Epidermal melanocyte (primary cell): ENCODE results near the gene PCID2.
"Not testable (repeated sequence)": the region's sequence is repeated elsewhere in the genome, so short reads cannot be mapped to it uniquely, and the experiment has no call there.

Source experiments
- DNase-seq: peaks from one replicate; pipeline ENCODE4 v3.0.0; 2011; ENCODE audit warnings: low spot score; ENCODE audit not compliant: insufficient read length

Gene PCID2

GRCh38 chr13:113208421-113209335, at the start of gene PCID2:
PCID2 (minus strand) TSS chr13:113208669; CDS start chr13:113208634, 35 bp downstream.
- peak; percentile 78 for DNase-seq

- DNase-seq, result not testable (repeated sequence)
Measured at GRCh38 chr13:113257908-113258307, 49.4 kb upstream of the PCID2 start.

GRCh38 chr13:113252516-113253095, 44.1 kb upstream of the PCID2 start:
- DNase-seq, result no peak

- no peak for DNase-seq
Measured at GRCh38 chr13:113245849-113246796, 37.7 kb upstream of the PCID2 start.

- no peak for DNase-seq
Measured at GRCh38 chr13:113243847-113244246, 35.4 kb upstream of the PCID2 start.

GRCh38 chr13:113241623-113242022, 33.2 kb upstream of the PCID2 start:
- not testable (repeated sequence) for DNase-seq

- DNase-seq, result no peak
Measured at GRCh38 chr13:113239986-113240385, 31.5 kb upstream of the PCID2 start.

GRCh38 chr13:113239357-113239756, 30.9 kb upstream of the PCID2 start:
- DNase-seq, result no peak

DNA sequence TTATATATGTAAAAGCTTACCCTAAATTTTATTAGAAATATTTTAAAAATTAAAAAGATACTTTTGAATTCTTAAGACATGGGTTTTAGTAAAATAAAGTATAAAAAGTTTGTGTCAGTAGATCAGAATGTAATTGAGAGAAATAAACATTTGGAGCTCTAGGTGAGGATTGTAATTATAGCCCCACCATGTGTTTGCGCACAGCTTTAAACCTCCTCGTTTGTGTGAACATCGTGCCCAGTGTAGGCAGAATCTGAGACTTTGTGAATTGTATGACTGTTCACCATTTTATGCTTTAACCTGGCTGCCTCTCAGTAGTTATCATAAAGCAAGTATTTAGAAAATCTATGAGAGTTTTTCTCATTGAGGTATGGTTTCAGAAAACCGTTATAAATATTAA, 30.1 kb upstream of the PCID2 start:
- DNase-seq, result no peak

DNA sequence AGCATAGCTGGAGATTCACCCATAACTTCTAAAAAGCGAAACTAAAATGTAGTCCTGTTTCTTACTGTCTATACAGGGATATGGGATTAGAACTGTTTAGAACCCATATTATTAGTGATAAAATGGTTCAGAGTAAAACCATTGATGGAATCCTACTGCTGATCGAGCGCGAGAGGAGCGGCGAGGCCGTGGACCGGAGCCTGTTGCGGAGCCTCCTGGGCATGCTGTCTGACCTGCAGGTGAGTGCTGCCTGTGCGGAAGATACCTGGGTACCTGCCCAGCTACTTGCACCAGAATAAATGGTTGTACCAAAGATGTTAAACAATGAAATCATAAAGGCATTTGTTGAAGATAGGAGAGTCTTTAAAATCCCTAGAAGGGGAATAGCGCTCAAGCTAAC, 24.6 kb upstream of the PCID2 start:
- no peak for DNase-seq

GRCh38 chr13:113232208-113233003, 23.9 kb upstream of the PCID2 start:
- no peak for DNase-seq

GRCh38 chr13:113231306-113232207, 23.1 kb upstream of the PCID2 start:
- no peak for DNase-seq

DNA sequence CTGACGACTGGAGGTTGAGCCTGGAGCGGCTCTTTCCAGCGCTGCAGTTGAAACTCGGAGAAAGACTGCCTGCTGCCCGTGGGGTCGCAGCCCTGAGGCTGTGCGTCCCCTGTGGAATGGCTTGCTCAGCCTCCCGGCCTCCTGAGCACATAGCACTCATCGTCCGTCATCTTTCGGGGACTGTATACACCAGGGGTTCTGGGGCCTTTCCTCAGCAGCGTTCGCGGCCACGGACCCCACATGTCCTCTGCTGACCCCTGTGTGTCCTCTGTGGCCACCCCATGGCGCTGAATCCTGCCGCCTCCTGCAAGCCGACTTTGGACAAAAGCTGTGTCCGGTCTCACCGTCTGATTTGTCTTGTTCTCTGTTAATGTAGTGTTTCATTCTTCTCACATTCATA, 21.3 kb upstream of the PCID2 start:
- DNase-seq, result no peak

- no peak for DNase-seq
Measured at GRCh38 chr13:113229161-113229560, 20.7 kb upstream of the PCID2 start.

DNA sequence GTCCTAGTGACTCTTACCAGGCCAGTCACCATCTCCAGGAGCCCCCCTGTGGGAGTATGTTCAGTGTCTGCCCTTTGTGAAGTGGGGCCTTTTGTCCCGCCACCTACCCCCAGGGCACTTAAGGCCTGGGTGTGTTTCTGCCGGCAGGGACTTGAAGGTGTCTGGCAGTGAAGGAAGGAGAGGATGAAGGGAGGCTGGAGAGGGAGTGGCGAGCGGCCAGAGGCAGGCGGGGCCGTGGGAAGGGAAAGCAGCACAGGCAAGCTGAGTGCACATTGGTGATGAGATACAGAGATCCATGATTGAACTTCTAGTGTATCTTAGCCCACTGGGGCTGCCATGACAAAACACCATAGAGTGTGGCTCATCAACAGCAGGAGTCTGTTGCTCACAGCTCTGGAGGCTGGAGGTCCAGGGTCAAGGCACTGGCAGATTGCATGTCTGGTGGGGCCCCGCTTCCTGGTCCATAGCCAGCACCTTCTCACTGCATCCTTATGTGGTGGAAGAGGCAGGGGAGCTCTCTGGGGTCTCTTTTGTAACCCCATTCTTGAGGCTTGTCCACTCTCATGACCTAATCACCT, 18.5 kb upstream of the PCID2 start:
- DNase-seq, result no peak

DNA sequence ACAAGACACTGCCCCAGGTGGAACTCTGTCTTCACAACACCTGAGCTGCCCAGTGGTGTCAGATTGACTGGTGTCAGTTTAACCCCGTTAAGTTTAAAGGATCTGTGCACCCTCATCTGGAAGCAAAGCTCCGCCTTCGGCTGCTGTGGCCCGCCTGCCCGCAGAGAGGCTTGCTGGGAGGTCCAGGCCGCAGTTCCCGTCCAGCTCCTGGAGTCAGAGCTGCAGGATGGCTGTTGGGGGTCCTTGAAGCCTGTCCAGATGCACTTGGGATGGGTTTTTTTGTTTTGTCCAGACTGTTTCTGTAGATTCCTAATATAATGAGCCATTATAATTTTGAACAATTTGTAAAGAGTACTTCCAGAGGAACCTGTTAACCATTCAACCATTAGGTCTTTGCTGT, 17.0 kb upstream of the PCID2 start:
- DNase-seq, result no peak

DNA sequence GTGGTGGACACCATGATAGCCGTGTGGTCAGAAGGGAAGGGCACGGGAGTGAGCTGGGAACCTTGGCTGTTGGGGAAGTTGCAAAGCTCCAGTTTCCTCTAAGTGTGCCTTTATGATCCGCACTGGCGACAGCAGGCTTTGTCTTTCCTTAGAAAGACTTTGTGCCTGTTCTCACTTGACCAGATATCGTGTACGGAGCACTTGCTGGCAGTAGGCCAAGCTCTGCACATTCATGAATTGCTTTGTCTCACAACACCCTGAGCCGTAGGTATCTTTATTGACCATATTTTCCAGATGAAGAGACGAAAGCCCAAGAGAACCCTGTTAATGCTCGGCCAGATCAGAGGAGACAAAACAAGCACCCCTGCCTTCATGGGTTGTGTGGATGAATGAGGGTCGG, 16.0 kb upstream of the PCID2 start:
- no peak for DNase-seq

GRCh38 chr13:113223070-113223469, 14.6 kb upstream of the PCID2 start:
- DNase-seq, result no peak

GRCh38 chr13:113220877-113221276, 12.4 kb upstream of the PCID2 start:
- DNase-seq, result no peak
